Upper lobe of right lung (tissue), 1 donor: Measurements from ENCODE around the gene L3MBTL2. TPM values are rescaled to one million over a fixed set of nuclear protein-coding genes. Genes with fewer than 3 reads are reported as not detected.

Experiments used
- ATAC-seq: fragments of 200-7000 bp; cut with Tn5 transposase; one replicate; pipeline ENCODE4 v1.9.1; 2020; ENCODE audit warnings: mild to moderate bottlenecking, moderate library complexity
- DNase-seq: peaks from one replicate; pipeline ENCODE4 v3.0.0-alpha.2; 2020
- H3K27ac ChIP-seq: fragments of 200-600 bp; one replicate; pipeline ENCODE4 v1.8.0; 2022
- H3K27me3 ChIP-seq: fragments of 200-600 bp; one replicate; pipeline ENCODE4 v1.8.0; 2022; ENCODE audit warnings: mild to moderate bottlenecking
- H3K36me3 ChIP-seq: fragments of 200-600 bp; one replicate; pipeline ENCODE4 v1.8.0; 2022
- H3K4me1 ChIP-seq: fragments of 200-600 bp; one replicate; pipeline ENCODE4 v1.8.0; 2022
- H3K4me3 ChIP-seq: fragments of 200-600 bp; one replicate; pipeline ENCODE4 v1.8.0; 2022; ENCODE audit warnings: mild to moderate bottlenecking
- H3K9me3 ChIP-seq: fragments of 200-600 bp; one replicate; pipeline ENCODE4 v1.8.0; 2022
- CTCF ChIP-seq: fragments of 200-600 bp; IDR thresholded peaks from one replicate; pipeline ENCODE4 v1.8.0; 2022; ENCODE audit warnings: antibody characterized with exemption
- intact Hi-C: fragments of 100-400 bp; cut with DNase I; formaldehyde crosslinking; loops from one replicate; pipeline ENCODE4 v1.11.0; 2022
- total RNA-seq: library from RNA; stranded (reverse); fragmentation: NEBNext Ultra II Directional; extraction: Animal tissue kit (Norgen Biotek cat#: 25700); gene quantifications from one replicate; pipeline ENCODE4 v1.2.1, GENCODE V29; 2021
- donor health status: DM: no; HTN: yes; CAD: no; lungs with severe emphysema.

The L3MBTL2 gene
- total RNA-seq, 1 donor from 2014 or later = 24.0 TPM

- peaks cover 8% of the 10 kb centered on the region for H3K4me1 ChIP-seq
- no peak for ATAC-seq
- H3K27me3 ChIP-seq = no peaks in the 10 kb centered on the region
- no peak for TF ChIP-seq CTCF
- DNase-seq = no peak
- H3K9me3 ChIP-seq = no peaks in the 10 kb centered on the region
- H3K4me3 ChIP-seq = no peak overlapping the region
- intact Hi-C loops = no loop called here
- H3K27ac ChIP-seq = no peak overlapping the region
- H3K36me3 ChIP-seq = peaks cover 16% of the 10 kb centered on the region
Observed at GRCh38 chr22:41234815-41235695, 29.9 kb downstream of the L3MBTL2 start.

GRCh38 chr22:41237036-41237706 lies 32.1 kb downstream of the L3MBTL2 start:
- no peak for TF ChIP-seq CTCF
- Histone ChIP-seq H3K27me3 (no peaks in the 10 kb centered on the region), H3K4me1 (peaks cover 8% of the 10 kb centered on the region), H3K36me3 (no peaks in the 10 kb centered on the region), H3K4me3 (peak overlapping the region; percentile 47), H3K9me3 (no peaks in the 10 kb centered on the region), H3K27ac (peak overlapping the region; percentile 51)
- DNase-seq = no peak
- intact Hi-C loops = no loop called here
- no peak for ATAC-seq

DNA sequence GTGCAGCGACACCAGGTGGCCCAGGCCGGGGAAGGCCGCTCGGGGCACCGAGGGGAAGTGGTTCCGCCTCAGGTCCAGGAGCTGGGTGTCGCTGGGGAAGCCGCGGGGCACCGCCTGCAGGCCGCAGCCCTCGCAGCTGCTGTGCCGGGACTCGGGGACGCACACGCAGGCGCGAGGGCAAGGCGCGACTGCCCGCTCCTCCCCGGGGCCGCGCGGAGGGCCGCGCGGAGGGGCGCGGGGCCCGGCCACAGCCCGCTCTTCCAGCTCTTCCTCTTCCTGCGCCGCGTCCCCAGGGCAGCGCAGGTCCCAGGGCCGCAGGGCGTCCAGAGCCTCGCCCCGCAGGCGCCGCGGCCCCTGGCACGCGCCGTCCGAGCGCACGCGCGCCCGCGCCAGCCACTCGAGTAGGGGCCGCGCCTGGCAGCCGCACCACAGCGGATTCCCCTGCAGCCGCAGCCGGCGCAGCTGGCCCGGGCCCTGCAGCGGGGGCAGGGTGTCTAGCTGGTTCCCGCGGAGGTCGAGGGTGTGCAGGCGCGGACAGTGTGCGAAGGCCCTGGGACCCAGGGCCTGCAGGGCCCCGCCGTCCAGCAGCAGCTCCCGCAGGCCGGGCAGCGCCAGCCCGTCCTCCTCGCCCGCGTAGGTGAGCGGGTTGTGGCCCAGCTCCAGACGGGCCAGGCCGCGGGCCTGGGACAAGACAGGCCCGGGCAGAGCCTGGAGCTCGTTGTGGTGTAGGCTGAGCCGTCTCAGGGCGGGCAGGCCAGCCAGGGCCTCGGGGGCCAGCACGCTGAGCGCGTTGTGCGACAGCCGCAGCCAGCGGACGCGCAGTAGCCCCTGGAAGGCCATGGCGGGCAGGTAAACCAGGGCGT lies 32.8 kb downstream of the L3MBTL2 start:
- peak; percentile 70 for TF ChIP-seq CTCF
- intact Hi-C loops = no loop called here
- Histone ChIP-seq H3K4me1 (peaks cover 8% of the 10 kb centered on the region), H3K27me3 (no peaks in the 10 kb centered on the region), H3K9me3 (no peaks in the 10 kb centered on the region), H3K4me3 (peak overlapping the region; percentile 47), H3K27ac (peak overlapping the region; percentile 51), H3K36me3 (no peaks in the 10 kb centered on the region)
- peak; percentile 94 for DNase-seq
- ATAC-seq = peak; percentile 93

GRCh38 chr22:41238570-41239442 lies 33.7 kb downstream of the L3MBTL2 start:
- TF ChIP-seq CTCF = no peak
- H3K4me1 ChIP-seq = peaks cover 8% of the 10 kb centered on the region
- H3K36me3 ChIP-seq = no peaks in the 10 kb centered on the region
- H3K27me3 ChIP-seq = no peaks in the 10 kb centered on the region
- intact Hi-C loops = no loop called here
- ATAC-seq = no peak
- H3K27ac ChIP-seq = no peak overlapping the region
- no peaks in the 10 kb centered on the region for H3K9me3 ChIP-seq
- no peak for DNase-seq
- H3K4me3 ChIP-seq = no peak overlapping the region
